Peyer's patch (tissue), 4 donors: ENCODE results near the gene SYNJ2. TPM values are rescaled to one million over a fixed set of nuclear protein-coding genes. Genes with fewer than 3 reads are reported as not detected.

ENCODE experiments used
- DNase-seq, 3 donors: peaks; one replicate each; pipeline ENCODE4 v3.0.0-alpha.2; 2017 to 2019
- H3K27ac ChIP-seq, 4 donors: fragments of 200-600 bp; sonication (generic); one replicate each; pipeline ENCODE4 v1.5.1; 2016 to 2019
- H3K27me3 ChIP-seq, 2 donors: fragments of 200-600 bp; sonication (generic); one replicate each; pipeline ENCODE4 v1.5.1; 2019
- H3K36me3 ChIP-seq, 3 donors: fragments of 200-600 bp; sonication (generic); one replicate each; pipeline ENCODE4 v1.5.1; 2016 to 2019
- H3K4me1 ChIP-seq, 4 donors: fragments of 200-600 bp; sonication (generic); one replicate each; pipeline ENCODE4 v1.5.1; 2016 to 2019
- H3K4me3 ChIP-seq, 4 donors: fragments of 200-600 bp; sonication (generic); 1 replicate in 3 of 4; 2 replicates in 1 of 4; pipeline ENCODE4 v1.5.1; 2016 to 2019; ENCODE audit warnings: mild to moderate bottlenecking in 1 of 4
- H3K9me3 ChIP-seq, 4 donors: fragments of 200-600 bp; sonication (generic); one replicate each; pipeline ENCODE4 v1.5.1; 2016 to 2019; ENCODE audit warnings: mild to moderate bottlenecking in 1 of 4
- POLR2A ChIP-seq, 2 donors: fragments of 450-650 bp; IDR thresholded peaks; one replicate each; pipeline ENCODE4 v1.5.1; 2017; ENCODE audit warnings: antibody characterized with exemption in 2 of 2, mild to moderate bottlenecking in 2 of 2, moderate library complexity in 2 of 2
- total RNA-seq, 4 donors: library from RNA; depleted of rRNA; stranded (reverse); fragments of >200 nt; gene quantifications; one replicate each; pipeline ENCODE4 v1.1.0, GENCODE V29; 2016
- TF ChIP-seq, protein P1 (sequence below), 6 experiments: fragments of 450-650 bp in 4 of 6; fragments of 200-600 bp in 2 of 6; sonication (generic) in 1 of 6; IDR thresholded peaks; one replicate each; pipeline ENCODE4 v1.5.1; 2017 to 2019; ENCODE audit warnings: antibody characterized with exemption in 6 of 6, mild to moderate bottlenecking in 3 of 6, moderate library complexity in 1 of 6

The SYNJ2 gene
- total RNA-seq, 4 donors from 2014 or later = 26.8 to 47.2 (median 34.0) TPM

DNA sequence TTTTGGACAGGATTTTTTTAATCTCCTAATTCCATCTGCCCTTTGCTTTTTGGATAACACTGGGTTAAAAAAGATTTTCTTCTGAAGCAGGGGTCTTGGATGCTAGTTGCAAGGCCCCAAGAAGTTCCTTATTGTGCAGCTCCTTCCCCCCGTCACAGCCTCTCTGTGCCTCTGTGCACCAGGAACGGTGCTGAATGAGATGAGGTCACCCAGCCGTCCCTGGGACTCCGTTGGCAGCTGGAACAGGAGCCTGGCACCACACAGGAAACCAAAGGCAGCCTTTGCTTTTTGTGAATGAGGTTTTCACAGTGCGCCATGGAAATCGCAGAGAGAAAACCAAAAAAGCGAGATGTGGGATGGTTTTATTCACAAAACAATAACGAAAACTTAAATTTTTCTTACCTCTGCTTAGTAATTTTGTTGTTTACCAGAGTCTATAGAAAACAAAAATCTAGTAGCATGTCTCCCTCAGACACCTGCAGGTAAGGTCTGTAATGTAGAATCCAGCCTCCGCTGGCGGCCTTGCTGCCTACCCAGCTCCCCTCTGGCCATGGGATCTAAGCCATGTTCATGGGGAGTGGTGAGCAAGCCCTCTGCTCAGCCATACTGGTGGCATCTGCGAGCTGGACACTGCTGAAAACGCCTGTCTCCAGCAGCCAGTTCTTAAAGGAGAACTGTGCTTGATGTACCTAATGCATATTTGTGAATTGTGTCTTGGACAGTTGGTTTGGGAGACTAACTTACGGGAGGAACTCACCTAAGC is 40.4 kb upstream of the SYNJ2 start:
- no peak for DNase-seq
- Histone ChIP-seq H3K9me3 (no peaks in the 10 kb centered on the region), H3K36me3 (peaks cover 0 to 90% (median 0%) of the 10 kb centered on the region in 3 donors), H3K27ac (peak overlapping the region in 1 of 4 donors; percentile 66), H3K4me1 (peaks cover 0 to 5% (median 0%) of the 10 kb centered on the region in 4 donors), H3K4me3 (no peak overlapping the region), H3K27me3 (no peaks in the 10 kb centered on the region)
- TF ChIP-seq POLR2A (IDR thresholded peaks at IDR 0.05) = no peak
- TF ChIP-seq, protein P1, sequence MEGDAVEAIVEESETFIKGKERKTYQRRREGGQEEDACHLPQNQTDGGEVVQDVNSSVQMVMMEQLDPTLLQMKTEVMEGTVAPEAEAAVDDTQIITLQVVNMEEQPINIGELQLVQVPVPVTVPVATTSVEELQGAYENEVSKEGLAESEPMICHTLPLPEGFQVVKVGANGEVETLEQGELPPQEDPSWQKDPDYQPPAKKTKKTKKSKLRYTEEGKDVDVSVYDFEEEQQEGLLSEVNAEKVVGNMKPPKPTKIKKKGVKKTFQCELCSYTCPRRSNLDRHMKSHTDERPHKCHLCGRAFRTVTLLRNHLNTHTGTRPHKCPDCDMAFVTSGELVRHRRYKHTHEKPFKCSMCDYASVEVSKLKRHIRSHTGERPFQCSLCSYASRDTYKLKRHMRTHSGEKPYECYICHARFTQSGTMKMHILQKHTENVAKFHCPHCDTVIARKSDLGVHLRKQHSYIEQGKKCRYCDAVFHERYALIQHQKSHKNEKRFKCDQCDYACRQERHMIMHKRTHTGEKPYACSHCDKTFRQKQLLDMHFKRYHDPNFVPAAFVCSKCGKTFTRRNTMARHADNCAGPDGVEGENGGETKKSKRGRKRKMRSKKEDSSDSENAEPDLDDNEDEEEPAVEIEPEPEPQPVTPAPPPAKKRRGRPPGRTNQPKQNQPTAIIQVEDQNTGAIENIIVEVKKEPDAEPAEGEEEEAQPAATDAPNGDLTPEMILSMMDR (IDR thresholded peaks at IDR 0.05) = no peak

DNA sequence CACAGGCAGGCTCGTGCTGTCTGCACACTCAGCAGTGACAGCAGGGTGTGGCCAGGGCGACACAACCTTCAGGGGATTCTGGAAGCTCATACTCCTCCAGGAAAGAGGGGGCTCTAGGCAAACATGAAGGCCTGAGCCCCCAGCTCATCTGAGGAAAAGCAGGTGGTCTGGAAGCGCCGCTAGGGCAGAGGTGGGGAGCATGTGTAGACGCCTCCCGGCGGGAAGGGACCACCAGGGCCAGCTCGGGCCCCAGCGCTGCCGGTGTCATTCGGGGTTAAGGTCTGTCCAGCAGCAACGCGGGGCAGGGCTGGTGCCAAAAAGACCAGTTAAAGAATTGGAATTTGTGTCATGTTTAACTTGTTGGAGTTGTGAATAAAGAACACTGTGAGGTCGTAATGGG is 39.3 kb upstream of the SYNJ2 start:
- no peak overlapping the region for H3K4me3 ChIP-seq
- no peak overlapping the region for H3K27ac ChIP-seq
- no peaks in the 10 kb centered on the region for H3K9me3 ChIP-seq
- H3K4me1 ChIP-seq = peaks cover 0 to 5% (median 0%) of the 10 kb centered on the region in 4 donors
- TF ChIP-seq, protein P1 (IDR thresholded peaks at IDR 0.05) = no peak
- no peak for TF ChIP-seq POLR2A (IDR thresholded peaks at IDR 0.05)
- no peak for DNase-seq
- H3K36me3 ChIP-seq = peaks cover 0 to 80% (median 0%) of the 10 kb centered on the region in 3 donors
- no peaks in the 10 kb centered on the region for H3K27me3 ChIP-seq

DNA sequence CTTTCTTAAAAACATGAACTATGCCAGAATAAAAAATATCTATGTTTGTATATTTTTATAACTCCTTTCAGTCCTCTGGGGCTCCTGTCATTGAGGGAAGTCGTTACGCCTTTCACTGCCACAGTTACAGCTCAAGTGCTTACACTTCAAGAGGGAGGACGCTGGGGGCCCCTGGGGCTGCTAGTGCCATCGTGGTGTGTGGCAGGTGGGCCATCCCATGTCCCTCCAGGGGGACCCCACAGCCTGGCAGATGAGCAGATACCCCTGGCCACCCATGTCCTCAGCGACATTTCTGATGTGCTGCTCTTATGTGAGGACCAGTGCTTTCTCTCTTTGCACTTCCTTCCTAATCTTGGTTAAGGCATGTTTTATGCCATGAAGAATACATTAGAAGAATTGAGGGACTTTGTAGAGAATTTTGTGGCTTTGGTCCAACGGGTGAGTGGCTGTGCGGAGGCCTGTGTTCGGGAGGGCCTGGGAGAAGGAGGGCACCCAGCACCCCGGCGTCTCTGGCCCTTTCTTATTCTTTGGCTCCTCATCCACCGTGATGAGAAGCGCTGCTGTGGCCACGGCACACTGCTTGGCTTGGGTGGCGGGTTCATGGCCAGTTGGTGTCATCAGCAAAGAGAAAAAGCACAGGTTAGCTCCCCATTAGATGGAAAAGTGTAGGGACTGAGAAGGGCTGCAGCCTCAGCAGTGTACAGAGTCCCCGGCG is 38.3 kb upstream of the SYNJ2 start:
- Histone ChIP-seq H3K9me3 (no peaks in the 10 kb centered on the region), H3K27ac (no peak overlapping the region), H3K27me3 (no peaks in the 10 kb centered on the region), H3K4me1 (peaks cover 0 to 5% (median 0%) of the 10 kb centered on the region in 4 donors), H3K4me3 (no peak overlapping the region), H3K36me3 (peaks cover 0 to 70% (median 0%) of the 10 kb centered on the region in 3 donors)
- TF ChIP-seq, protein P1 (IDR thresholded peaks at IDR 0.05) = no peak
- no peak for TF ChIP-seq POLR2A (IDR thresholded peaks at IDR 0.05)
- no peak for DNase-seq

DNA sequence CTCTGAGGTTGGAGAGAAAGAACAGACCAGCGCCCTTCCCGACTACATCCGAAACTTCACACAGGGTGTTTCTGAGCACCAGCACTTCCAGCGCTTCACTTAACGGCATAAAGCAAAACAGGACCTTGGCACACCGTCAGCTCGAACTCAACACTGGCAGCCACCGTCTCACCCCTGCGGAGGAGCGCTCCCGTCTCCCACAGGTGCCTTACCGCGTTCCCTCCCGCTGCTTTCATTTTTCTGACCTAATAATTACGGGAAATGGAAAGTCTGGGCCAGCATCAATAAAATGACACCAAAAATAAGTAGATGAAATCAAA is 37.7 kb upstream of the SYNJ2 start:
- Histone ChIP-seq H3K9me3 (no peaks in the 10 kb centered on the region), H3K4me1 (peaks cover 0 to 5% (median 0%) of the 10 kb centered on the region in 4 donors), H3K36me3 (peaks cover 0 to 65% (median 0%) of the 10 kb centered on the region in 3 donors), H3K27ac (no peak overlapping the region), H3K27me3 (no peaks in the 10 kb centered on the region), H3K4me3 (no peak overlapping the region)
- TF ChIP-seq, protein P1 (IDR thresholded peaks at IDR 0.05) = no peak
- TF ChIP-seq POLR2A (IDR thresholded peaks at IDR 0.05) = no peak
- DNase-seq = no peak

DNA sequence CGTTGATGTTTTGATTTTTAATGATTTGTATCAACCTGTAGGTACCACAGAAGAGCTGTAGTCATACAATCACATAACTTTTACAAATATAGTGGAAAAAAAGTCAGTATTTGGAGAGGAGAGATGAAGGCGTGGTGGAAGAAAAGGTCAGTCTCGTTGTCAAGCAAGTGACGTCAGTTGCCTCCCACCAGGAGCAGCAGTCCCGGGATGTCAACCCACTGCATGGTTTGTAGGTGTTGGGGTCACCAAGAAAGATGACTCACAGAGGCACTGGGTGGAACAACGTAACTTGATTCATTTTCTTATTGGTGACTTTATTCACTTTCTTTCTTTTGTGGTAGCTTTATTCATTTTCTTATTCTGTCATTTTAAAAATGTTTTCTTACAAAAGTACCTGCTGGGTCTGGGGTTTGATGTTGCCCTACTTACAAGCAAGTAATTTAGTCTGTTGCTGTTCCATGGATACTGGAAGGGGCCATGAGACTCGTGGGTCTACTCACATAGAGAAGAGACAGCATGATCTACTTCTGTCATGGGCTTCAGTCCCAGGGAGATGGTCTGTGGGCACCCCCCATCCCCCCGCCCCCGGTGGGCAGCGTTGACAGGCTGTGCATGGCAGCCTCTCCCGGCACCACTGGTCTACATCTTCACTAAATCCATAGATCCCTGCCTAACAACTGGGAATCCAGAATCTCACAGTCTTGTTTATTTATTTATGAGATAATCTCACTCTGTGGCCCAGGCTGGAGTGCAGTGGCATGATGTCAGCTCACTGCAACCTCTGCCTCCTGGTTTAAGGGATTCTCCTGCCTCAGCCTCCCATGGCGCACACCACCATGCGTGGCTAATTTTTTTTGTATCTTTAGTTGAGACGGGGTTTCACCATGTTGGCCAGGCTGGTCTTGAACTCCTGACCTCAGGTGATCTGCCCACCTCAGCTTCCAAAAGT is 36.4 kb upstream of the SYNJ2 start:
- no peak for DNase-seq
- Histone ChIP-seq H3K4me1 (peaks cover 0 to 2% (median 0%) of the 10 kb centered on the region in 4 donors), H3K9me3 (no peaks in the 10 kb centered on the region), H3K4me3 (no peak overlapping the region), H3K36me3 (peaks cover 0 to 52% (median 0%) of the 10 kb centered on the region in 3 donors), H3K27me3 (no peaks in the 10 kb centered on the region), H3K27ac (no peak overlapping the region)
- TF ChIP-seq, protein P1 (IDR thresholded peaks at IDR 0.05) = no peak
- no peak for TF ChIP-seq POLR2A (IDR thresholded peaks at IDR 0.05)
